Skeletal muscle cell (primary cell): ENCODE data around the gene CLDN22.
"Not testable (repeated sequence)": the region's sequence is repeated elsewhere in the genome, so short reads cannot be mapped to it uniquely, and the experiment has no call there.

ENCODE experiments used
- DNase-seq: peaks from one replicate; pipeline ENCODE4 v3.0.0-alpha.2; 2010; ENCODE audit warnings: low read depth
- H3K4me3 ChIP-seq: 2 replicates; pipeline ENCODE4 v1.5.1; 2011; ENCODE audit warnings: low read depth, mild to moderate bottlenecking, control low read depth, low read length, moderate library complexity

The CLDN22 gene

GRCh38 chr4:183348136-183348535 is 28.1 kb upstream of the CLDN22 start:
- H3K4me3 ChIP-seq, result no peak overlapping the region
- DNase-seq, result no peak

DNA sequence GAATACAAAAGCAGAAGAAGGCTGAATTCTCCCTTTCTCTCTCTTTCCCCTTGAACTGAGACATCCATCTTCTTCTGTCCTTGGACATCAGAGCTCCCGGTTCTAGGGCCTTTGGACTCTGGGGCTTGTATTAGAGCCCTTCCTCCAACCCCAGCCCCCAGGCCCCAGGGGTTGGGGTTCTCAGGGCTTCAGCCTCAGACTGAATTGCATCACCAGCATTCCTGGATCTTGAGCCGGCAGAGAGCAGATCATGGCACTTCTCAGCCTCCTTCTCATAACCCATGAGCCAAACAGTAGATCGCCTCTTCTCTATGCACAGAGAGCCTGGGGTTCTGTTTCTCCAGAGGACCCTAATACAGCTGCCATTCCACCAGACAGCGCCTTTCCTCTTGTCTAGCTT is 27.5 kb upstream of the CLDN22 start:
- no peak for DNase-seq
- H3K4me3 ChIP-seq, result no peak overlapping the region

DNA sequence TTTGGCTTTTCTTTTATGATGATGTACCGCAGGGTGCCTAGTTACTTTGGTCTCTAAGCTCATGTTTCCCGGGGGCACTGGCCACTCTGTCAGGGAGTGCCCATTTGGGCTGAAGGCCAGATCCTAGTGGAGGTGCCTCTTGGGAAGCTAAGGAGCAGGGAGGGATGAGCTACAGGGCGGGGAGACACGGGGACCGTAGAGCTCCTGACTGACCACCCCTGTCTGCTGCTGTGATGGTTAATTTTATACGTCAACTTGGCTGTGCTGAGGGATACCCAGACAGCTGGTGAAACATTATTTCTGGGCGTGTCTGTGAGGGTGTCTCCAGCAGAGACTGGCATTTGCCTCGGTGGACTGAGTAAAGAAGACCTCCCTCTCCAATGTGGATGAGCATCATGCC is 27.1 kb upstream of the CLDN22 start:
- no peak for DNase-seq
- no peak overlapping the region for H3K4me3 ChIP-seq

- DNase-seq, result no peak
- no peak overlapping the region for H3K4me3 ChIP-seq
These were observed 25.2 kb upstream of the CLDN22 start for GRCh38 chr4:183345261-183345660.

DNA sequence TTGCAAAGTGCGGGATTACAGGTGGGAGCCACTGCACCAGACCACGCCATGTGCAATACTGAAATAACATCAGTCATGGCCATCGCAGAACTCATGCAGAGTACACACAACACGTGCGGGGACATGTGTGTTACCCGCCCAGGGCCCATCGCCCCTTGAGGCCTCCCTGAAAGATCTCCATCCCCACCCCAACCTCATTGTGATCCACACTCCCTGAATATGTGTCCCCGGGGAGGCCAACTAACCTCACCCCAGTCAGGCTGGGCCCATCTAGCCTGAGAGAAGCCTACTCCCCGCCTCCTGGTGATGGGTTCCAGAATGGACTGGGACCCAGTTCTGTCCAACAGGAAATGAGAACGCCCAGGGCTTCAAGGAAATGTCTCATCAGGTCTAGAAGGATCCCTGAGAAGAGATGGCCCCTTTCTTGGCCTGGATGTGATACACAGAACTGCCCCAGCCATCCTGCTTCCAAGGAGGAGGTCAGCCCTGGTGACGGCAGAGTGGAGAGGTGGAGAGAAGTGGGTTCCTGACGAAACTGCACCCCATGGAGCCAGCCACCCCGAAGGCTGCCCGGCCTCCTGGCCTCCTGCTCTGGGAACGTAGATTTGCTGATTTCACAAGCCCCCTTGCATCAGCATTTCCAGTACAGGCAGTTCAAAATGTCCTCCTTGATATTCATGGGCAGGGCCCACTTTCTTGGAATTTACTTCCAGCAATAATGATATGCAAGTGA is 24.6 kb upstream of the CLDN22 start:
- H3K4me3 ChIP-seq, result no peak overlapping the region
- DNase-seq, result no peak

- no peak overlapping the region for H3K4me3 ChIP-seq
- DNase-seq, result no peak
These were observed 23.7 kb upstream of the CLDN22 start for GRCh38 chr4:183343730-183344129.

DNA sequence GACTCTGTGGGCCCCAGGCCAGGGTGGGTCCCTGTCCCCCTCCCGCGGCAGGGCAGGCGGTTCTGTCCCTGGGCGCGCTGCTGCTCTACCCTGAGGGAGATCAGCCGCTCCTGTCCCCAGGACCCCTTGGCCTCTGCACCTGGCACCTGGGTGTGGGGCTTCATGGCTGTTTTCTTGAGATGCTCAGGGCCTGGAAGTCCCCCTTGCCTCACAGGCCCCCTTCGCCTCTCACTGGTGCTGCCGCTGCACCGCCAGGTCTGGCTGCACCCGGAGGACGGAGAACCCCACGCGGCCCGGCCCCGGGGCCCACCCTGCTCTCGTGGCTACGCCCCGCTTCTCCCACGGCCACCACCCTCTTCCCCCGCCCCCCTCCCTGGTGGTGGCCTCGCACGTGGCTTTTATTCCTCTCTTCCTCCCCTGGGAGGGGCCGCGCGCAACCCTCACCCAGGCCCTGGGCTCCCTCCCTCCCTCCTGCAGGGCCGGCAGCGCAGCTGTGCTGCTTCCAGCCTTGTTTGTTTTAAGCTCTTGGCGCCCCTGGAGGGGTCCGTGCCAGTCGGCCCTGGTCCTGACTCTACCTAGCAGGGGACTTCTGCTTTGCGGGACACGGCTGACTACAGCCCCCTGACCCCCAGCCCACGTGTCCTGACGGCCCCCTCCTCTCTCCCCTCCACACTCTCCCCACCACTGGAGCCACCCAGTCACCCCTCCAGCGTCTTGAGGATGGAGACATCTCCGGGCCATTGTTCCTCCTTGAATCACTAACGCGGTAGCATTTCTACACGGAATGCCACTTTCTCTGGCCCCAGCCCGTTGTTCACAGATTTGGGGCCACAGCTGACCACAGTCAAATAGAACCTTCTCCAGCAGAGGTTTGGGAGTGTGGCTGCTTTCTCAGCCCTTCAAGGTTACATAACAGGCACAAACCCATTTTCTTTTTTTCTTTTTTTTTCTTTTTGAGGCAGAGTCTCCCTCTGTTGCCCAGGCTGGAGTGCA is 22.8 kb upstream of the CLDN22 start:
- no peak for DNase-seq
- H3K4me3 ChIP-seq, result no peak overlapping the region

- no peak for DNase-seq
- no peak overlapping the region for H3K4me3 ChIP-seq
These were observed 17.8 kb upstream of the CLDN22 start for GRCh38 chr4:183337833-183338232.

GRCh38 chr4:183337349-183337748 is 17.3 kb upstream of the CLDN22 start:
- no peak for DNase-seq
- H3K4me3 ChIP-seq, result no peak overlapping the region

DNA sequence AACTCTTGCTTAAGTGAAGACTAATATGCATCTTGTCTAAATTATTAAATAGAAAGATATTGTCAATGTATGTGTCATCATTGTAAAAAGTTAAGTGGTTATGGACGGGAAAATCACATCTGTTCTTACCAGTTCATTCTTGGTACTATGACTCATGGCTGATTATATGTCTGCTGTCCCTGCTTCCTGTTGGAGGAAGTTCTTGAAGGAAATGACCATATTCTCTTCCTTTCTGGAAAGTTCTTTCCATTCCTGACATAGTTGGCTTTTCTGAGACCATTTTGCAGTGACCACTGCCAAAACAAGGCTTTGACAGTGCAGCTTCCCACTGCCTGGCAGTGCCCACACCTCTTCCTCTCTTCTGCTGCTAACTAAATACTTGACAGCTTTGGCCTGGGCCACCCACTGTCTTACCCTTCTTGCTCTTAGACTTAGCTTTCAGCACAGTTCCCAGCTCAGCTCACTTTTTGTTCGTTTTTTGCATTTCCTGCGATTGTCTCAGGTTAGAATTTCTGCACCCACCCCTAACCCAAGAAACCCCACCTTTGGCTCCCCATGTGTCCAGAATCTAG is 15.4 kb upstream of the CLDN22 start:
- peak; percentile 79 for DNase-seq

GRCh38 chr4:183333983-183334382 is 13.9 kb upstream of the CLDN22 start:
- H3K4me3 ChIP-seq, result no peak overlapping the region
- DNase-seq, result no peak

More for the DNA sequence above, 15.4 kb upstream of the CLDN22 start:
- no peak overlapping the region for H3K4me3 ChIP-seq

- DNase-seq, result no peak
- no peak overlapping the region for H3K4me3 ChIP-seq
These were observed 13.1 kb upstream of the CLDN22 start for GRCh38 chr4:183333202-183333601.

- H3K4me3 ChIP-seq, result no peak overlapping the region
- DNase-seq, result no peak
These were observed 12.4 kb upstream of the CLDN22 start for GRCh38 chr4:183332447-183332846.

- no peak overlapping the region for H3K4me3 ChIP-seq
- DNase-seq, result no peak
These were observed 10.8 kb upstream of the CLDN22 start for GRCh38 chr4:183330841-183331240.

DNA sequence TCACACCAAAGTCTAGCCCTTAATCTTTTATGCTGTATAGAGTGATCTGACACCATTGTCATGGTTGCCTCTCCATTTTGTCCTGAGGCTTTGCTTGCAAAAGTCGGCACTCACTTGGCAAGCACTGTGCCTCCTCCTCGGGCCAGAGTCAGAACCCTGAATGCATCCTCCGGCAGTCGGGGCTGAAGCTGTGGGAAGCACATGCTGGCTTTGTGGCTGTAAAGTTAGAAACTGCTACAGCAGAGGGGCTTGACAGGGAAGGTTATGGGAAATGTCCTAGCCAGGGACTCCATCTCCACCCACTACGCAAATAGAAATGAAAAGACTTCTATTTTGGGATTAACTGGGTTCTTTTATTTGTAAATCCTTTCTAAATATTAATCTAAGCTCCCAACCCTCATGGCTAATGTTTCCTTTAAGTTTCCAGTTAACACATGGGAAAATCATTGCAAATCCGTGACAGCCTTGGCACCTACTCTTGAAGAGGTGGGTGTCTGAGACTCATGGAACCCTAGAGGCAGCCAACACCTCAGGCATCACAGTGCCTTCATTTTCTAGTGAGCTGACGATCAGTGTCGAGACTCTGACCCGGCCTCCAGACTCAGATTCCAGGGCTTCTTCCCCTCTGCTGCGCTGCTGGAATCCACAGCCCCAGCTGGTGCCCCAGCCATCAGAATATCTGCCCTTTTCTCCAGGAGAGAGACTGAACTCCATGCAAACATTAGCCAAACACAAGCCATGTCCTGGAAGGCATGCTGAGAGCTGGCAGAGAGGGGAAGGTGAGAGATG is 10.1 kb upstream of the CLDN22 start:
- no peak for DNase-seq
- no peak overlapping the region for H3K4me3 ChIP-seq

- DNase-seq, result no peak
- no peak overlapping the region for H3K4me3 ChIP-seq
These were observed 9.2 kb upstream of the CLDN22 start for GRCh38 chr4:183329244-183329643.

GRCh38 chr4:183328832-183329231 is 8.8 kb upstream of the CLDN22 start:
- DNase-seq, result no peak
- H3K4me3 ChIP-seq, result no peak overlapping the region

DNA sequence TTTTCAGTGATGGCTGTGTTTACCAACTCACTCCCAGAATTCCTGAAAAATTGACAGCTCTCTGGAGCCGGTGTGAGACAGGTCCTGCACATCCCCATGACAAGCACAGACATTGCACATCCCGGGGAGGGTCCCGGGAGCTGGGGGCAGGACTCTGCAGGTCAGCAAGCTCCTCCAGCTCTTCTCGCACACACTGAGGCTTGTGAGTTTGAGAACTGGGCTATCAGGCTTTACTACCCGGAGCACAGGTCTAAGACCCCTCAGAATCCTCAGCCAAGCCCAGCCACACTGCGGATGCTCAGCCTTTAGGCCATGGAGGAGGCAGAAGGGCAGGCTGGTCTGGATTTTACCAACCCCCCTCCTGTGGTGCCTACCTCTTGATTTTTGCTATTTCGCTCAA is 7.8 kb upstream of the CLDN22 start:
- H3K4me3 ChIP-seq, result no peak overlapping the region
- no peak for DNase-seq

- DNase-seq, result no peak
- H3K4me3 ChIP-seq, result no peak overlapping the region
These were observed 6.8 kb upstream of the CLDN22 start for GRCh38 chr4:183326853-183327252.

DNA sequence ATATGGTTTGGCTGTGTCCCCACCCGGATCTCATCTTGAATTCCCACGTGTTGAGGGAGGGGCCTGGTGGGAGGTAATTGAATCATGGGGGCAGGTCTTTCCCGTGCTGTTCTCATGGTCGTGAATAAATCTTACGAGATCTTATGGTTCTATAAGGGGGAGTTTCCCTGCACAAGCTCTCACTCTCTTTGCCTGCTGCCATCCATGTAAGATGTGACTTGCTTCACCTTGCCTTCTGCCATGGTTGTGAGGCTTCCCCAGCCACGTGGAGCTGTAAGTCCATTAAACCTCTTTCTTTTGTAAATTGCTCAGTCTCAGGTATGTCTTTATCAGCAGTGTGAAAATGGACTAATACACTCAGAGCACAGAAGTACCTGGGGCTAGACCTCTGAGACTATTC is 6.3 kb upstream of the CLDN22 start:
- not testable (repeated sequence) for H3K4me3 ChIP-seq, DNase-seq
